Thyroid gland (tissue), 4 donors: Measurements from ENCODE around the gene COL1A2.

Source experiments
- CTCF ChIP-seq, 6 experiments: fragments of 200-600 bp in 3 of 6; fragments of 450-650 bp in 3 of 6; sonication (generic) in 3 of 6; IDR thresholded peaks; one replicate each; pipeline ENCODE4 v1.5.1; 2016 to 2019; ENCODE audit warnings: antibody characterized with exemption in 6 of 6, mild to moderate bottlenecking in 2 of 6, inconsistent platforms in 1 of 6, moderate library complexity in 1 of 6
- POLR2A ChIP-seq, 2 donors: fragments of 450-650 bp; IDR thresholded peaks; one replicate each; pipeline ENCODE4 v1.6.1; 2017; ENCODE audit warnings: antibody characterized with exemption in 2 of 2, mild to moderate bottlenecking in 2 of 2, moderate library complexity in 1 of 2

GRCh38 chr7:94376281-94376680 is 18.4 kb upstream of the COL1A2 start:
- TF ChIP-seq CTCF (IDR thresholded peaks at IDR 0.05): no peak
- TF ChIP-seq POLR2A (IDR thresholded peaks at IDR 0.05): no peak
